Parathyroid adenoma (tissue), 2 donors: ENCODE measurements around the gene CABLES1.

Experiments
- H2AFZ ChIP-seq: fragments of 300-600 bp; sonication (generic); one replicate; pipeline ENCODE4 v1.7.0; 2017; ENCODE audit warnings: antibody characterized with exemption, mild to moderate bottlenecking
- H3K27ac ChIP-seq: fragments of 300-600 bp; sonication (generic); one replicate; pipeline ENCODE4 v1.7.0; 2017
- H3K27me3 ChIP-seq: fragments of 300-600 bp; sonication (generic); one replicate; pipeline ENCODE4 v1.7.0; 2017; ENCODE audit warnings: low read length; ENCODE audit not compliant: control insufficient read depth, insufficient read depth
- H3K36me3 ChIP-seq: fragments of 300-600 bp; sonication (generic); one replicate; pipeline ENCODE4 v1.7.0; 2017; ENCODE audit warnings: low read length; ENCODE audit not compliant: control insufficient read depth, insufficient read depth
- H3K4me1 ChIP-seq: fragments of 300-600 bp; sonication (generic); one replicate; pipeline ENCODE4 v1.7.0; 2017; ENCODE audit warnings: control low read depth
- H3K4me2 ChIP-seq: fragments of 300-600 bp; sonication (generic); one replicate; pipeline ENCODE4 v1.7.0; 2017; ENCODE audit warnings: low read length
- H3K4me3 ChIP-seq: fragments of 300-600 bp; sonication (generic); one replicate; pipeline ENCODE4 v1.7.0; 2017; ENCODE audit warnings: low read depth, low read length
- H3K79me2 ChIP-seq: fragments of 300-600 bp; sonication (generic); one replicate; pipeline ENCODE4 v1.7.0; 2017; ENCODE audit warnings: control low read depth
- H3K9ac ChIP-seq: fragments of 300-600 bp; sonication (generic); one replicate; pipeline ENCODE4 v1.7.0; 2017; ENCODE audit warnings: mild to moderate bottlenecking
- H3K9me3 ChIP-seq: fragments of 300-600 bp; sonication (generic); one replicate; pipeline ENCODE4 v1.7.0; 2017; ENCODE audit warnings: low read length; ENCODE audit not compliant: control insufficient read depth
- TF ChIP-seq, protein P1 (sequence below): fragments of 300-600 bp; sonication (generic); IDR thresholded peaks from one replicate; pipeline ENCODE4 v1.7.0; 2017; ENCODE audit warnings: antibody characterized with exemption, mild to moderate bottlenecking
- donor health status: primary hyperparathyroidism.

CABLES1 gene

DNA sequence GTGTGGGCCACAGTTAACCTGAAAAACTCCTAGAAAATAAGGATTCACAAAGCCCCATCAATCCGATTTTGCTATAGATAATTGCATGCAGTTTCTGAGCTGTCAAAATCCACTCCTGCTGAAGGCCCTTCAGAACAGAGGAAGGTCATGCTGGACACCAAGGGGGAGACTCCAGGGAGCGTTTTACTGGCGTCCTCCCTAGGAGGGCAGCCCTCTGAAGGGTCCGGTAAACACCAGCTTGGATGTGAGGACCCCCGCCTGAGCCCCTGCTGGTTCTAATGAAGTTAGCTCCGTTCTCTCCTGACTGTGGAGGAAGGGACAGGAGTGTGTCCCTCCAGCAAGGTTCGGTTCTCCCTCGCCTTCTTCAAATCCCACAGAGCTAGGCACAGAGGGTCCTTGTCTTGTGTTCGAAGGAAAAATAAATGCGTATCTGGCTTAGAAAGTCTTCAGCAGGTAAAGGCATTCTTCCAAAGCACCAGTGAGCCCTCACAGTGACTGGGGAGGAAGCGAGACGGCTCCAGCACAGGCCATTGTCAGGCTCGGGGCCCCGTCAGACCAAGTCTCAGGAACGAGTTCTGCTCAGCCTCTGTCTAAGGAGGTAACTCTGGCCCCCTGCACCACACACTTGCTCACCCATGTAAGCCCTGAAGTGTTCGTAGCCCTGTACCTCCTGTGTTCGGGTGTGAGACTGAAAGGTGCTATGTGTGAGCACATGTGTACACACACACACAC, 41.6 kb downstream of the CABLES1 start:
- Histone ChIP-seq H3K27ac (no peak overlapping the region), H3K4me3 (no peak overlapping the region), H3K27me3 (no peaks in the 10 kb centered on the region), H2AFZ (no peak overlapping the region), H3K4me1 (peaks cover 7% of the 10 kb centered on the region), H3K9me3 (no peaks in the 10 kb centered on the region), H3K36me3 (no peaks in the 10 kb centered on the region), H3K9ac (no peak overlapping the region), H3K79me2 (peaks cover 6% of the 10 kb centered on the region), H3K4me2 (no peak overlapping the region)
- TF ChIP-seq, protein P1, sequence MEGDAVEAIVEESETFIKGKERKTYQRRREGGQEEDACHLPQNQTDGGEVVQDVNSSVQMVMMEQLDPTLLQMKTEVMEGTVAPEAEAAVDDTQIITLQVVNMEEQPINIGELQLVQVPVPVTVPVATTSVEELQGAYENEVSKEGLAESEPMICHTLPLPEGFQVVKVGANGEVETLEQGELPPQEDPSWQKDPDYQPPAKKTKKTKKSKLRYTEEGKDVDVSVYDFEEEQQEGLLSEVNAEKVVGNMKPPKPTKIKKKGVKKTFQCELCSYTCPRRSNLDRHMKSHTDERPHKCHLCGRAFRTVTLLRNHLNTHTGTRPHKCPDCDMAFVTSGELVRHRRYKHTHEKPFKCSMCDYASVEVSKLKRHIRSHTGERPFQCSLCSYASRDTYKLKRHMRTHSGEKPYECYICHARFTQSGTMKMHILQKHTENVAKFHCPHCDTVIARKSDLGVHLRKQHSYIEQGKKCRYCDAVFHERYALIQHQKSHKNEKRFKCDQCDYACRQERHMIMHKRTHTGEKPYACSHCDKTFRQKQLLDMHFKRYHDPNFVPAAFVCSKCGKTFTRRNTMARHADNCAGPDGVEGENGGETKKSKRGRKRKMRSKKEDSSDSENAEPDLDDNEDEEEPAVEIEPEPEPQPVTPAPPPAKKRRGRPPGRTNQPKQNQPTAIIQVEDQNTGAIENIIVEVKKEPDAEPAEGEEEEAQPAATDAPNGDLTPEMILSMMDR: no peak

DNA sequence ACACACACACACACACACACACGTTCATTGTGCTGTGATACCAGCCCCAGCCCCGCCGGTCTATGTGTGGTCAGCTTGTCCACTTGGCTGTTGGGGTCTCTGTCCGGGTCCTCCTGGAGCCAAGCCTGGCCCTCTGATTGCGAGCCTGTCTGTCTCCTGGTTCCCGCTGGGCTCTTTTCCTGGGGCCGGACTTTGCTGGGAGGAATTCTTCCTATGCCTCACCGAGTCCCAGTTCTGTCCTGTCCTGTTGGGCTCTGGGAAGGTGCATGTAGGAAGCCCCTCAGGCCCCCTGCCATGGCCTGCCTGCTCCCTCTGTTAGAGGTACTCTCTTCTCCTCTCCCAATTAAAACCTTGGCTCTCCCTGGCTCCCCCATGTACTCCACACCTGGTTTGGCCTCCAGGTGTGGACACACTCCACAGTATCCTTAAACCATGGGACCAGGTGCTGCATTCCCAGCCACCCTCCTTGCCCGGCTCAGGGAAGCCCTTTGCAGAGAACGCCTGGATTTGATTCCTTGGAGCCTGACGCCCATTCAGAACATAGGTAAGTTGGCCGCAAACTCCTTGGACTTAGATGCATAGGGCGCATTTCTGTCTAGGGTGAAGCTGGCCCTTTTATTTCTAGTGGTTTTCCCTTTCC, 42.3 kb downstream of the CABLES1 start:
- TF ChIP-seq, protein P1: no peak
- Histone ChIP-seq H3K9me3 (no peaks in the 10 kb centered on the region), H3K4me3 (no peak overlapping the region), H3K27ac (no peak overlapping the region), H3K79me2 (peaks cover 6% of the 10 kb centered on the region), H3K27me3 (no peaks in the 10 kb centered on the region), H3K4me1 (peaks cover 7% of the 10 kb centered on the region), H2AFZ (no peak overlapping the region), H3K36me3 (no peaks in the 10 kb centered on the region), H3K4me2 (no peak overlapping the region), H3K9ac (no peak overlapping the region)

GRCh38 chr18:23178201-23178600, 42.9 kb downstream of the CABLES1 start:
- Histone ChIP-seq H3K4me1 (peaks cover 7% of the 10 kb centered on the region), H3K9ac (no peak overlapping the region), H3K9me3 (no peaks in the 10 kb centered on the region), H3K36me3 (no peaks in the 10 kb centered on the region), H3K79me2 (peaks cover 6% of the 10 kb centered on the region), H3K27me3 (no peaks in the 10 kb centered on the region), H3K4me2 (no peak overlapping the region), H2AFZ (no peak overlapping the region), H3K4me3 (no peak overlapping the region), H3K27ac (no peak overlapping the region)
- TF ChIP-seq, protein P1: no peak

- Histone ChIP-seq H3K27me3 (no peaks in the 10 kb centered on the region), H3K4me1 (peaks cover 7% of the 10 kb centered on the region), H2AFZ (no peak overlapping the region), H3K36me3 (no peaks in the 10 kb centered on the region), H3K9ac (no peak overlapping the region), H3K27ac (no peak overlapping the region), H3K4me3 (no peak overlapping the region), H3K79me2 (peaks cover 6% of the 10 kb centered on the region), H3K9me3 (no peaks in the 10 kb centered on the region), H3K4me2 (no peak overlapping the region)
- TF ChIP-seq, protein P1: no peak
These were observed 43.4 kb downstream of the CABLES1 start for GRCh38 chr18:23178661-23179081.
